Esophagus squamous epithelium (tissue), 5 donors: Measurements from ENCODE around the gene RFLNA. TPM values are rescaled to one million over a fixed set of nuclear protein-coding genes. Genes with fewer than 3 reads are reported as not detected.

ENCODE experiments used
- DNase-seq: peaks from one replicate; lab custom pipeline; 2025; lab: John Stamatoyannopoulos, UW
- H3K27ac ChIP-seq, 4 donors: fragments of 200-600 bp; sonication (generic); one replicate each; pipeline ENCODE4 v1.5.1; 2016 to 2019; ENCODE audit warnings: mild to moderate bottlenecking in 1 of 4
- H3K27me3 ChIP-seq, 4 donors: fragments of 200-600 bp; sonication (generic); 1 replicate in 3 of 4; 2 replicates in 1 of 4; pipeline versions ENCODE4 v1.5.1 to v1.6.0; 2017 to 2021; ENCODE audit warnings: antibody characterized with exemption in 1 of 4
- H3K36me3 ChIP-seq, 3 donors: fragments of 200-600 bp; sonication (generic); one replicate each; pipeline ENCODE4 v1.5.1; 2016 to 2019
- H3K4me1 ChIP-seq, 3 donors: fragments of 200-600 bp; sonication (generic); one replicate each; pipeline ENCODE4 v1.5.1; 2017 to 2019
- H3K4me3 ChIP-seq, 4 donors: fragments of 200-600 bp; sonication (generic); 1 replicate in 3 of 4; 2 replicates in 1 of 4; pipeline ENCODE4 v1.5.1; 2016 to 2019; ENCODE audit warnings: mild to moderate bottlenecking in 2 of 4, moderate library complexity in 1 of 4
- H3K9me3 ChIP-seq, 3 donors: fragments of 200-600 bp; sonication (generic); one replicate each; pipeline ENCODE4 v1.5.1; 2016 to 2019
- POLR2A ChIP-seq, 4 donors: fragments of 450-650 bp; IDR thresholded peaks; one replicate each; pipeline ENCODE4 v1.6.1; 2017; ENCODE audit warnings: antibody characterized with exemption in 4 of 4, mild to moderate bottlenecking in 4 of 4, moderate library complexity in 3 of 4
- WGBS, 2 donors: methylation state at CpG; one replicate each; pipeline ENCODE4 v1.1.5; 2018; 5-methylcytosine and 5-hydroxymethylcytosine counted together
- intact Hi-C: fragments of 100-400 bp; cut with DNase I; formaldehyde crosslinking; loops from one replicate; pipeline ENCODE4 v1.15.0; 2022
- total RNA-seq, 4 donors: library from RNA; depleted of rRNA; stranded (reverse); fragments of >200 nt; gene quantifications; one replicate each; pipeline ENCODE4 v1.1.0, GENCODE V29; 2016
- TF ChIP-seq, protein P1 (sequence below), 6 experiments: fragments of 450-650 bp in 4 of 6; fragments of 200-600 bp in 2 of 6; sonication (generic) in 2 of 6; IDR thresholded peaks; one replicate each; pipeline ENCODE4 v1.5.1; 2016 to 2019; ENCODE audit warnings: antibody characterized with exemption in 6 of 6, mild to moderate bottlenecking in 4 of 6, moderate library complexity in 4 of 6
- donor health status: DM: yes; HTN: yes; CAD: no.

Gene RFLNA
- total RNA-seq, 4 donors from 2014 or later, result 0.23 to 0.57 (median 0.45) TPM; not detected in 1

DNA sequence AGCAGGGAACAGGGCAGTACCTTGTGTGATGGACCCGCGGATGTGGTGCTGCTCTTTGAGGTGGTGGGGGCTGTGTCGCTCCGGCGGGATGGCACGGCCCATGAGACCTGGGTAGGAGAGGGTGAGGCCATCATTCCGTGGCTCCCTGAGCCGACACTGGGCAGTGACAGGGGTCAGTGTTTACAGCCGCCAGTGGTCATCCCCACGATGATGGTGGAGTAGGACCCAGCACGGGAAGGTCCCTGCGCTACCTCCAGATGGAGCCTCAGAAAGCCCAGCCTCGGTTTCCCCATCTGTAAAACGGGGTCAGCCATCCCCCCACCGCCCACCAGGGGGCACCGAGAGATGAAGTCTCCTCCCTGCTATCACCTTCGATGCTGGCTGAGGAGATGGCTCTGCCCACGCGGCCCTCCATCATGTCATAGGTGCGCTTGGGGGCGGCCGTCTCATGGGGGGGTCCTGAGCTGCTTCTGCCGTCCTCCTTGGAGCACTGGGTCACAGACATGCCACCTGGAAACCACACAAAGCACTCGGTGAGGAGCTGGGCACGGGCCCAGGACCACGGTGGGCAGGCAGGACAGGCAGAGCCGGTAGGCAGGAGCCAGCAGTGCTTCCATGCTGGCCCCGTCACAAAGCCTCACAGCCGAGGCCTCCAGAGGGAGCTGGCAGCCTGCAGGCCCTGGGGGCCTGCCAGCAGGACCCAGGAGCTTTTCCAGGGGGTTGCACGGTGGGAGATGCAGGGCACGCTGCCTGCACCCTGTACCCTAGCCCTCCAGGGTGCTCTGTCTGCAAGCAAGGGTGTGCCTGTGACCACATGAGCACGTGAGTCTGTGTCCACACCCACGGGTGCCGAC, 53.1 kb downstream of the RFLNA start:
- Histone ChIP-seq H3K27me3 (no peaks in the 10 kb centered on the region), H3K4me1 (peaks cover 0 to 7% (median 0%) of the 10 kb centered on the region in 3 donors), H3K27ac (no peak overlapping the region), H3K36me3 (peaks cover 67 to 100% (median 73%) of the 10 kb centered on the region in 3 donors), H3K4me3 (no peak overlapping the region), H3K9me3 (no peaks in the 10 kb centered on the region)
- intact Hi-C loops, result no loop called here
- DNase-seq, result no peak
- TF ChIP-seq, protein P1, sequence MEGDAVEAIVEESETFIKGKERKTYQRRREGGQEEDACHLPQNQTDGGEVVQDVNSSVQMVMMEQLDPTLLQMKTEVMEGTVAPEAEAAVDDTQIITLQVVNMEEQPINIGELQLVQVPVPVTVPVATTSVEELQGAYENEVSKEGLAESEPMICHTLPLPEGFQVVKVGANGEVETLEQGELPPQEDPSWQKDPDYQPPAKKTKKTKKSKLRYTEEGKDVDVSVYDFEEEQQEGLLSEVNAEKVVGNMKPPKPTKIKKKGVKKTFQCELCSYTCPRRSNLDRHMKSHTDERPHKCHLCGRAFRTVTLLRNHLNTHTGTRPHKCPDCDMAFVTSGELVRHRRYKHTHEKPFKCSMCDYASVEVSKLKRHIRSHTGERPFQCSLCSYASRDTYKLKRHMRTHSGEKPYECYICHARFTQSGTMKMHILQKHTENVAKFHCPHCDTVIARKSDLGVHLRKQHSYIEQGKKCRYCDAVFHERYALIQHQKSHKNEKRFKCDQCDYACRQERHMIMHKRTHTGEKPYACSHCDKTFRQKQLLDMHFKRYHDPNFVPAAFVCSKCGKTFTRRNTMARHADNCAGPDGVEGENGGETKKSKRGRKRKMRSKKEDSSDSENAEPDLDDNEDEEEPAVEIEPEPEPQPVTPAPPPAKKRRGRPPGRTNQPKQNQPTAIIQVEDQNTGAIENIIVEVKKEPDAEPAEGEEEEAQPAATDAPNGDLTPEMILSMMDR (IDR thresholded peaks at IDR 0.05), result peak; percentile 23 to 55 (median 48)
- no peak for TF ChIP-seq POLR2A (IDR thresholded peaks at IDR 0.05)
- 82 to 93% methylated on average over 8 of the region's 34 CpGs for WGBS, 2 donors

DNA sequence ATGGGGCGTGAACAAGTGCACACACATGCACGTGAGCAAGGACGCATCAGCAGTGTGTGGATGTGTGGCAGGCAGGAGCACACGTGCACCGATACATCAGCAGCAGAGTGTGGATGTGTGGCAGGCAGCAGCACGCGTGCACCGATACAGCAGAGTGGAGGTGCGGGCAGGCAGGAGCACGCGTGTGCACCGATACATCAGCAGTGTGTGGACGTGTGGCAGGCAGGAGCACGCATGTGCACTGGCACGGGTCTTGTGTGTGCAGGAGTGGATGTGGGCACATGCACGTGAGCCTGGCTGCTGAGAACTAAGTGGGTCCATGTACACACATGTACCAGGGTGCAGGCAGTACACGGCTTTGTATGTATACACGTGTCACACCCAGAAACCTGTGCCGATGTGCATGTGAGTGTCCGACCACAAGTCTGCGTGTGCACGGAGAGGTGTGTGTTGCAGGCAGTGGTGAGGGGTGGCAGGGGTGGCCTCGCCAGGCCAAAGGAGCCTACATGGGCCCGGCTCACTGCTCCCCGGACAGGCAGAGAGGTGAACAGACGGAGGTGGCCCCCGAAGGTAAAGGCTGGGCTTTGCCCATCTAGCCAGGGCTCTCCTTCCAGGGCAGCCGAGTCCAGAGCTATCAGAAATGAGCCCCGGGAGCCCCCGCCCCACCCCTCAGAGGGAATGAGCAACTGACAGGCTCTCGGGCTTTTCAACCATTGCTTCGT, 53.9 kb downstream of the RFLNA start:
- peaks cover 0 to 15% (median 0%) of the 10 kb centered on the region in 3 donors for H3K4me1 ChIP-seq
- no peak for DNase-seq
- no peaks in the 10 kb centered on the region for H3K9me3 ChIP-seq
- intact Hi-C loops, result no loop called here
- H3K27ac ChIP-seq, result no peak overlapping the region
- no peak overlapping the region for H3K4me3 ChIP-seq
- peaks cover 70 to 100% (median 73%) of the 10 kb centered on the region in 3 donors for H3K36me3 ChIP-seq
- H3K27me3 ChIP-seq, result no peaks in the 10 kb centered on the region
- 84 to 92% methylated on average over 19 to 20 of the region's 32 CpGs for WGBS, 2 donors
- TF ChIP-seq, protein P1 (IDR thresholded peaks at IDR 0.05), result no peak
- no peak for TF ChIP-seq POLR2A (IDR thresholded peaks at IDR 0.05)

- Histone ChIP-seq H3K27me3 (no peaks in the 10 kb centered on the region), H3K9me3 (no peaks in the 10 kb centered on the region), H3K36me3 (peaks cover 64 to 100% (median 69%) of the 10 kb centered on the region in 3 donors), H3K27ac (no peak overlapping the region), H3K4me3 (no peak overlapping the region), H3K4me1 (peaks cover 0 to 15% (median 0%) of the 10 kb centered on the region in 3 donors)
- 91 to 92% methylated on average over 6 to 9 of the region's 18 CpGs for WGBS, 2 donors
- intact Hi-C loops, result no loop called here
- DNase-seq, result no peak
- TF ChIP-seq POLR2A (IDR thresholded peaks at IDR 0.05), result no peak
- TF ChIP-seq, protein P1 (IDR thresholded peaks at IDR 0.05), result no peak
These were observed 55.6 kb downstream of the RFLNA start for GRCh38 chr12:124350491-124350890.

GRCh38 chr12:124351422-124351821, 56.5 kb downstream of the RFLNA start:
- Histone ChIP-seq H3K9me3 (no peaks in the 10 kb centered on the region), H3K36me3 (peaks cover 57 to 100% (median 60%) of the 10 kb centered on the region in 3 donors), H3K4me1 (peaks cover 0 to 15% (median 0%) of the 10 kb centered on the region in 3 donors), H3K27me3 (no peaks in the 10 kb centered on the region), H3K4me3 (no peak overlapping the region), H3K27ac (no peak overlapping the region)
- DNase-seq, result no peak
- WGBS, 2 donors, result 84 to 88% methylated on average over 6 to 7 of the region's 7 CpGs
- TF ChIP-seq, protein P1 (IDR thresholded peaks at IDR 0.05), result no peak
- no peak for TF ChIP-seq POLR2A (IDR thresholded peaks at IDR 0.05)
- intact Hi-C loops, result no loop called here

DNA sequence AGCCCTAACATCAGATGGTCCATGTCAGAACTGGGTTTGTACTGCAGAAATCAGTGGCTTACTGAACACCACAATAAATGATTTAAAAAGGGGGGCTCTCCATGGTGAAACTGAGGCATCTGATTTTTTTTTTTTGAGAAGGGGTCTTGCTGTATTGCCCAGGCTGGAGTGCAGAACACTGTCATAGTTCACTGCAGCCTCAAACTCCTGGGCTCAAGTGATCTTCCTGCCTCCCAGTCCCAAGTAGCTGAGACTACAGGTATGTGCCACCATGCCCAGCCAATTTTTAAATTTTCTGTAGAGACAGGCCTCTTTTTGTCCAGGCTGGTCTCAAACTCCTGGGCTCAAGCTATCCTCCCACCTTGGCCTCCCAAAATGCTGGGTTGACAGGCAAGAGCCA, 57.4 kb downstream of the RFLNA start:
- no peak for TF ChIP-seq POLR2A (IDR thresholded peaks at IDR 0.05)
- TF ChIP-seq, protein P1 (IDR thresholded peaks at IDR 0.05), result no peak
- Histone ChIP-seq H3K4me3 (no peak overlapping the region), H3K27ac (no peak overlapping the region), H3K9me3 (no peaks in the 10 kb centered on the region), H3K4me1 (peaks cover 0 to 15% (median 0%) of the 10 kb centered on the region in 3 donors), H3K27me3 (no peaks in the 10 kb centered on the region), H3K36me3 (peaks cover 53 to 100% (median 57%) of the 10 kb centered on the region in 3 donors)
- no peak for DNase-seq
- intact Hi-C loops, result no loop called here
